AG10803 (cell line): ENCODE results near the gene MVK.

Experiments
- DNase-seq: peaks from one replicate; pipeline ENCODE4 v3.0.0; 2010; ENCODE audit warnings: low read depth
- H3K4me3 ChIP-seq: 2 replicates; pipeline ENCODE4 v1.5.1; 2011; ENCODE audit warnings: mild to moderate bottlenecking, low read length, control low read depth
- TF ChIP-seq, protein P1 (sequence below): conservative IDR thresholded peaks from 2 replicates; pipeline ENCODE4 v1.5.1; 2011; ENCODE audit warnings: mild to moderate bottlenecking, low read length, control low read depth, inconsistent platforms

The MVK gene

DNA sequence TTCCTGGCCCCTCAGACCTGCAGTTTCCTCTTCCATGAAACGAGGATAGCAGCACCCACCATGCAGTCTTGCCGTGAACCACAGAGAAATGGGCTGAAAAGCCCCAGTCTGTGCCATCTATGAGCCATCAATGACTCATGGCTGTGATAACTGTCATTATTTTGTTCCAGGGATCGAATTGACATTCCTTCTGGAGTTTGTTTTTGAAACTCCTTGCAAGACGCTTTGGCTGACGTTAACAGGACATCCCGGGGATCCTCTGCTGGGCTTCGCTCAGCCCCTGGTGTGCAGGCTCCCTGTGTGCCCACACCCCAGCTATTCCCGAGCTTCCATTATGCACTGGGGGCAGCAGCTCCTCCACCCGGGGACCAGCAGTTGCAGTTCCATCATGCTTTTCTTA lies 34.1 kb upstream of the MVK start:
- TF ChIP-seq, protein P1, sequence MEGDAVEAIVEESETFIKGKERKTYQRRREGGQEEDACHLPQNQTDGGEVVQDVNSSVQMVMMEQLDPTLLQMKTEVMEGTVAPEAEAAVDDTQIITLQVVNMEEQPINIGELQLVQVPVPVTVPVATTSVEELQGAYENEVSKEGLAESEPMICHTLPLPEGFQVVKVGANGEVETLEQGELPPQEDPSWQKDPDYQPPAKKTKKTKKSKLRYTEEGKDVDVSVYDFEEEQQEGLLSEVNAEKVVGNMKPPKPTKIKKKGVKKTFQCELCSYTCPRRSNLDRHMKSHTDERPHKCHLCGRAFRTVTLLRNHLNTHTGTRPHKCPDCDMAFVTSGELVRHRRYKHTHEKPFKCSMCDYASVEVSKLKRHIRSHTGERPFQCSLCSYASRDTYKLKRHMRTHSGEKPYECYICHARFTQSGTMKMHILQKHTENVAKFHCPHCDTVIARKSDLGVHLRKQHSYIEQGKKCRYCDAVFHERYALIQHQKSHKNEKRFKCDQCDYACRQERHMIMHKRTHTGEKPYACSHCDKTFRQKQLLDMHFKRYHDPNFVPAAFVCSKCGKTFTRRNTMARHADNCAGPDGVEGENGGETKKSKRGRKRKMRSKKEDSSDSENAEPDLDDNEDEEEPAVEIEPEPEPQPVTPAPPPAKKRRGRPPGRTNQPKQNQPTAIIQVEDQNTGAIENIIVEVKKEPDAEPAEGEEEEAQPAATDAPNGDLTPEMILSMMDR = no peak
- peak; percentile 25 for DNase-seq
- no peak overlapping the region for H3K4me3 ChIP-seq

DNA sequence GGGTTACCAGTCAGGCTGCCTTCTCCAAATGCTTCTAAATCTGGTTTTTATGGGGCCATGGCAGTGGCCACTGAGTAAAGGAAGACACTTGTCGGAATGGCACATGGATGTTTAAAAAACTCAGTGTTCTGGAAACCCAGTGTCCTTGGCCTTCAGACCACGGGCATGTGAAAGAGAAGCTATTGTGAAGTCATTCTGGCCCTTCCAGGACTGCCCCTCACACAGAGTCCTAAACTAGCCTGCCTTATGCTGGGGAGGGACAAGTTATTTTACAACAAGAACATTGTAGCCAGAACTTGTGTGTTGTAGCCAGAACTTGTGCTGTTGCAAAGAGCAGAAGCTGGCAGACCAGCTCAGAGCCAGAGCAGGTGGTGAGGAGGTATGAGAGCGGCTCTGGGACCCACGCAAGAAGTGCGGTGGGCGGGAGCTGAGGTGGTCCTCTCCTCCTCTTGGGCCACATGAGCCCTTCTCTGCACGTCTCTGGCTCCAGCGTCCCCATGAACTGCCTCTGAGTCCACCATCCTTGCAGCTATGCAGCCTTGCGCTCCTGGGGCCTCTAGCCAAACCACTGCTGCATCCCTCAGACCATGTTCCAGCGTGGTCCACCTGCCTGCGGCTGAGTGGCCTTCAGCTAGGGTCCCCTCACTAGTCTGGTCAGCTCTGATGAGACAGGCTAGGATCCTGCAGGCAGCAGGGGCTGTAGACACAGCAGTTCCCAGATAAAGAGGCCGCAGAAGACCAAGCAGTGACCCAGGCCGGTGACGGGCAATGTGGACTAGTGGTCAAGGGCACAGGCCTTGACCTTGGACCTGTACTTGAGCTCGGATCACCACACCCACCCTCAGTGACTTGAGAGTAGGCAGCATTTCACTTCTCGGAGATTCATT lies 32.8 kb upstream of the MVK start:
- TF ChIP-seq, protein P1 = no peak

DNA sequence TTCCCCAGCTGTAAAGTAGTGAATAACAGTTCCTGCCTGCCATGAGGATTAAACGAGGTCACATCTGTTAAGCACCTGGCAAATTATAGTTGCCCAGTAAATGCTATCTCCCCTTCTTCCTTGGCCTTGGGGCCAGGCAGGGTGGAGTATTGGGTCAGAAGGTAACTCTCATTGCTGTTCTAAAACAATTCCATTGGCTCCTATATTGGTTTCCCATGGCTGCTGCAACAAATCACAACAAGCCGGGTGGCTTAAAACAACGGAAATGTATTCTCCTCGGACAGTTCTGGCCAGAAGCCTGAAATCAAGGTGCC lies 32.2 kb upstream of the MVK start:
- H3K4me3 ChIP-seq = no peak overlapping the region
- peak; percentile 44 for DNase-seq
- TF ChIP-seq, protein P1 = no peak

More for the DNA sequence above, 32.8 kb upstream of the MVK start:
- H3K4me3 ChIP-seq = no peak overlapping the region
- DNase-seq = no peak

DNA sequence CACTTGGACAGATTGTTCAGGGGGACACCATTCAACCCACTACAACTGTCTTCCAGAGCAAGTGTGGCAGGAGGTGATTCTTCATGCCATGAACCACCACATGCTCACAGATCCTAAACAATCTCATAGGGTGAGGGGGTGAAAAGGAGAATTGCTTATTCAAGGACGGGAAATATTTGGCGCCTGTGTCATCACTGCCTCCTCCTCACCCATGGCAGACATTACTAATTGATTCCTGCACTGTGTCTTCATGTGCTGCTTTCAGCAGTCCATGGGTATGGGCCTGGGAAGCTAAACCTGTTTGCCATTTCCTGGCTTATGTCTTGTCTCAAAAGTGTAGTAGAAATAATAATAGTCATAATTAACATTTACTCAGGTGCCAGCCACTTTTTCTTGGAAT lies 31.6 kb upstream of the MVK start:
- TF ChIP-seq, protein P1 = no peak

DNA sequence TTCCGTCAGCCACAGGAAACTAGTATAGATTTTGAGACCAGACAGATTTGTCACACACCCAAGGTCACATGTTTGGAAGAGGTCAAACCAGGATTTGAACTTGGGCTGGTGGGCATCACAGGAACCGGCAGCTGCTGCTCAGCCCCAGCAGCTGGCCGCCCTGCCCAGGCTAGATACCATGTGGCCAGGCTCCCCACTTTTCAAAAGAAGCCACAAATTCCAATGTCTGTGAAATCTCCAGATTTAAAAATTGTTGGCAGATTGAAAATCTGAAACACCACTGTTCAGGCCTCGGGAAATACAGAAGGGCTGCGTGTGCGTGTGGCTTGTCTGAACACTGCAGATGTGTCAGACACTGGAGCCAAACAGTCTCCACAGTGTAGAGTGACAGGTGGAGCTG lies 30.7 kb upstream of the MVK start:
- DNase-seq = peak; percentile 29
- TF ChIP-seq, protein P1 = no peak
- H3K4me3 ChIP-seq = no peak overlapping the region

More for the DNA sequence above, 31.6 kb upstream of the MVK start:
- no peak overlapping the region for H3K4me3 ChIP-seq
- peak; percentile 43 for DNase-seq

DNA sequence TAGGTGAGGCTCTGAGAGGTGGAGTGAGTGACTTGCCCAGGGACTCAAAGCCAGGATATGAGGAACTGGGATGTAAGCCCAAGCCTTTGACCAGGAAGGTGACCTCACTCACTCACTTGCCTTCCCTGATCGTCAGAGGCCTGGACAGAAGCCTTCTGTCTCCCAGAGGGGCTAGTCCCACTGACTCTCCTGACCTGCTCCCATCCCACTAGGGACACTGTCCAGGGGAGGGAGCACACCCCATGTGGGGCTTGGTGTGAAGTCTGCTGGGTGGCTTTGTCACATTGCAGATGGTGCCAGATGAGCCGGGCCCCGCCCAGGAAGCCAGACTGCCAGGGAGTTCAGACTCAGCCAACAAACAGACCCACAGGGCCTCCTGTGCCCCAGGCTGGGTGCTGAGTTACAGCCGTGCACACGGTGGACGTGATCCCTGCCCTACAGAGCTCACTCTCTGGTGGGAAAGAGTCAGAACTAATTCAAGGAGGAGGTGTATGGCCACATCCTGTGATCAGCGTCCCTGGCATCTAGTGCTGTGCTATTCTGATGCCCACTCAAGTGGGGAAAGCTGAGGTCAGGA lies 28.6 kb upstream of the MVK start:
- peak; percentile 38 for DNase-seq
- no peak overlapping the region for H3K4me3 ChIP-seq
- TF ChIP-seq, protein P1 = no peak

DNA sequence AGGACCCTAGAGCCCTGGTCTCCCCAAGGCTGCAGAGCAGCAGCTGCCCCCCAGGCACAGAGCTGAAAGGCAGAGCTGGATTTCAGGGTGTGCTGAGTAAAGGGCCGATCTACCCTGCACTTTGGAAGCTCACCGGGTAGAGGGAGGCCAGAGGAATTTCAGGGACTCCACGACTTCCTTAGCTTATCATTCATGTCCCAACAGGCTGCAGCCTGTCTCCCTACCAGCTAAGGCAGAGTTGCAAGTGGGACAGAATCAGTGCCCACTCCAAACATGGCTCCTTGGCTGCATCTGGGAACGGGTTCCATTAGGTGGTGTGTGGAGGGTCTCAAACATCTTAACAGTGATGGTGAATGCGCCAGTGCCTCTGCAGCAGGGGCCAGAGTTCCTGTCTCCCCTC lies 27.8 kb upstream of the MVK start:
- H3K4me3 ChIP-seq = no peak overlapping the region
- no peak for DNase-seq
- TF ChIP-seq, protein P1 = no peak
